K562 (cell line): Measurements from ENCODE around the gene SCAP. TPM values are rescaled to one million over a fixed set of nuclear protein-coding genes. Genes with fewer than 3 reads are reported as not detected.
A peak's percentile ranks its signal among the peaks of the same experiment; 100 is the strongest.

Experiments used
- CEBPG ChIP-seq, 3 experiments: fragments of 200-800 bp in 1 of 3; sonication (Bioruptor generic) in 1 of 3; sonication (generic) in 1 of 3; formaldehyde crosslinking in 1 of 3; IDR thresholded peaks in 2 of 3; conservative IDR thresholded peaks in 1 of 3; 2 replicates each; pipeline versions ENCODE4 v1.6.1 to v1.8.0; 2016 to 2022; ENCODE audit warnings: missing compliant biosample characterization in 2 of 3, missing genetic modification characterization in 2 of 3, mild to moderate bottlenecking in 1 of 3, missing genetic modification reagents in 1 of 3
- GTF2A2 ChIP-seq: IDR thresholded peaks from 2 replicates; pipeline ENCODE4 v1.6.1; 2016; ENCODE audit warnings: mild to moderate bottlenecking, missing genetic modification characterization, missing compliant biosample characterization
- NCOA4 ChIP-seq: fragments of 450-650 bp; IDR thresholded peaks from 2 replicates; pipeline ENCODE4 v1.6.1; 2018; ENCODE audit warnings: mild to moderate bottlenecking; ENCODE audit not compliant: partially characterized antibody
- PPARD ChIP-seq: fragments of 250-450 bp; sonication (Bioruptor Pico); IDR thresholded peaks from 2 replicates; pipeline ENCODE4 v1.8.0; 2022; ENCODE audit warnings: inconsistent platforms, mild to moderate bottlenecking, moderate library complexity
- SNRNP70 ChIP-seq: fragments of 200-400 bp; formaldehyde crosslinking; optimal IDR thresholded peaks from 2 replicates; pipeline ENCODE3; 2017; ENCODE audit warnings: low read depth, low read length
- U2AF1 ChIP-seq: fragments of 200-400 bp; formaldehyde crosslinking; optimal IDR thresholded peaks from 2 replicates; pipeline ENCODE3; 2017; ENCODE audit warnings: mild to moderate bottlenecking, low read depth, low read length, moderate library complexity
- ZBTB7A ChIP-seq: IDR thresholded peaks from 2 replicates; pipeline ENCODE4 v1.6.1; 2011; ENCODE audit warnings: low read depth, mild to moderate bottlenecking, low read length, moderate library complexity, borderline replicate concordance; ENCODE audit not compliant: control insufficient read depth
- polyA plus RNA-seq, 8 experiments: library from polyadenylated mRNA; depleted of rRNA in 4 of 8; stranded (reverse) in 5 of 8; unstranded in 3 of 8; fragments of >200 nt; fragmentation: Nextera tagmentation in 2 of 8; fragmentation: Illumina TruSeq in 1 of 8; extraction: Ambion mirVana in 2 of 8; extraction: Trizol in 1 of 8; gene quantifications; 2 replicates each; pipeline versions ENCODE4 v1.2.1 to v1.2.3, GENCODE V29; 2011 to 2014; ENCODE audit warnings: inconsistent platforms in 1 of 8, missing spikeins in 1 of 8
- total RNA-seq, 7 experiments: library from RNA; depleted of rRNA in 6 of 7; stranded (reverse); fragments of >200 nt in 6 of 7; fragmentation: Illumina TruSeq in 2 of 7; extraction: Trizol in 2 of 7; gene quantifications; 2 replicates each; pipeline versions ENCODE4 v1.2.1 to v1.2.3, GENCODE V29; 2011 to 2021; ENCODE audit warnings: low replicate concordance in 1 of 7
- TF ChIP-seq, protein P1 (sequence below): fragments of 450-650 bp; IDR thresholded peaks from 2 replicates; pipeline ENCODE4 v1.6.1; 2016; ENCODE audit warnings: low read depth
- TF ChIP-seq, protein P2 (sequence below): fragments of 250-450 bp; sonication (Bioruptor Pico); IDR thresholded peaks from 2 replicates; pipeline ENCODE4 v1.8.0; 2021; ENCODE audit warnings: borderline replicate concordance, mild to moderate bottlenecking, moderate library complexity; ENCODE audit not compliant: poor library complexity, severe bottlenecking
- TF ChIP-seq, protein P3 (sequence below), 2 experiments: fragments of 450-650 bp; conservative IDR thresholded peaks; 2 replicates each; pipeline ENCODE4 v1.6.1; 2017; ENCODE audit warnings: mild to moderate bottlenecking in 2 of 2, moderate library complexity in 2 of 2
- TF ChIP-seq, protein P4 (sequence below): fragments of 450-650 bp; IDR thresholded peaks from 2 replicates; pipeline ENCODE4 v1.7.1; 2018; ENCODE audit warnings: mild to moderate bottlenecking, low read depth; ENCODE audit not compliant: partially characterized antibody

SCAP gene
- total and polyA plus RNA-seq, 9 of the 15 experiments (the other 6 are each of a cell fraction or from before 2014, with no cell fraction given), result 2.6 to 104 (median 37.8) TPM

DNA sequence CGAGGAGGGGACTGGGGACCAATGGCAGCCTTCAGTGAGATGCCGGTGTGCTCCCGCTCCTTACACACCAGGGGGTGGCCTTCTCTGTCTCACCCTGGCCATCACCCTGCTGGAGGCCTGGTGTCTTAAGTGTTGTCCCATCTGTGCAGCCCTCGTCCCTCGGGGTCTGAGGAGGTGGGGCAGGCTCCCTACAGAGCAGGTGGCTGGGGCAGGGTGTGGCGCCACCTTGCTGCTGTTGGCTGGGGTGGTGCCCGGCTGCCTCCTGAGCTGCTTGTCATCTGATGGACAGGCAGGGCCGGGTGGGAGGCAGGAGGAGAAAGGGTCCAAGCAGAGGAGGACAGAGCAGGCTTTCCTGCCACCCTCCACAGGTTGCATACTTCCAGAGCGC is 69.0 kb downstream of the SCAP start (continued):
- TF ChIP-seq, protein P1, sequence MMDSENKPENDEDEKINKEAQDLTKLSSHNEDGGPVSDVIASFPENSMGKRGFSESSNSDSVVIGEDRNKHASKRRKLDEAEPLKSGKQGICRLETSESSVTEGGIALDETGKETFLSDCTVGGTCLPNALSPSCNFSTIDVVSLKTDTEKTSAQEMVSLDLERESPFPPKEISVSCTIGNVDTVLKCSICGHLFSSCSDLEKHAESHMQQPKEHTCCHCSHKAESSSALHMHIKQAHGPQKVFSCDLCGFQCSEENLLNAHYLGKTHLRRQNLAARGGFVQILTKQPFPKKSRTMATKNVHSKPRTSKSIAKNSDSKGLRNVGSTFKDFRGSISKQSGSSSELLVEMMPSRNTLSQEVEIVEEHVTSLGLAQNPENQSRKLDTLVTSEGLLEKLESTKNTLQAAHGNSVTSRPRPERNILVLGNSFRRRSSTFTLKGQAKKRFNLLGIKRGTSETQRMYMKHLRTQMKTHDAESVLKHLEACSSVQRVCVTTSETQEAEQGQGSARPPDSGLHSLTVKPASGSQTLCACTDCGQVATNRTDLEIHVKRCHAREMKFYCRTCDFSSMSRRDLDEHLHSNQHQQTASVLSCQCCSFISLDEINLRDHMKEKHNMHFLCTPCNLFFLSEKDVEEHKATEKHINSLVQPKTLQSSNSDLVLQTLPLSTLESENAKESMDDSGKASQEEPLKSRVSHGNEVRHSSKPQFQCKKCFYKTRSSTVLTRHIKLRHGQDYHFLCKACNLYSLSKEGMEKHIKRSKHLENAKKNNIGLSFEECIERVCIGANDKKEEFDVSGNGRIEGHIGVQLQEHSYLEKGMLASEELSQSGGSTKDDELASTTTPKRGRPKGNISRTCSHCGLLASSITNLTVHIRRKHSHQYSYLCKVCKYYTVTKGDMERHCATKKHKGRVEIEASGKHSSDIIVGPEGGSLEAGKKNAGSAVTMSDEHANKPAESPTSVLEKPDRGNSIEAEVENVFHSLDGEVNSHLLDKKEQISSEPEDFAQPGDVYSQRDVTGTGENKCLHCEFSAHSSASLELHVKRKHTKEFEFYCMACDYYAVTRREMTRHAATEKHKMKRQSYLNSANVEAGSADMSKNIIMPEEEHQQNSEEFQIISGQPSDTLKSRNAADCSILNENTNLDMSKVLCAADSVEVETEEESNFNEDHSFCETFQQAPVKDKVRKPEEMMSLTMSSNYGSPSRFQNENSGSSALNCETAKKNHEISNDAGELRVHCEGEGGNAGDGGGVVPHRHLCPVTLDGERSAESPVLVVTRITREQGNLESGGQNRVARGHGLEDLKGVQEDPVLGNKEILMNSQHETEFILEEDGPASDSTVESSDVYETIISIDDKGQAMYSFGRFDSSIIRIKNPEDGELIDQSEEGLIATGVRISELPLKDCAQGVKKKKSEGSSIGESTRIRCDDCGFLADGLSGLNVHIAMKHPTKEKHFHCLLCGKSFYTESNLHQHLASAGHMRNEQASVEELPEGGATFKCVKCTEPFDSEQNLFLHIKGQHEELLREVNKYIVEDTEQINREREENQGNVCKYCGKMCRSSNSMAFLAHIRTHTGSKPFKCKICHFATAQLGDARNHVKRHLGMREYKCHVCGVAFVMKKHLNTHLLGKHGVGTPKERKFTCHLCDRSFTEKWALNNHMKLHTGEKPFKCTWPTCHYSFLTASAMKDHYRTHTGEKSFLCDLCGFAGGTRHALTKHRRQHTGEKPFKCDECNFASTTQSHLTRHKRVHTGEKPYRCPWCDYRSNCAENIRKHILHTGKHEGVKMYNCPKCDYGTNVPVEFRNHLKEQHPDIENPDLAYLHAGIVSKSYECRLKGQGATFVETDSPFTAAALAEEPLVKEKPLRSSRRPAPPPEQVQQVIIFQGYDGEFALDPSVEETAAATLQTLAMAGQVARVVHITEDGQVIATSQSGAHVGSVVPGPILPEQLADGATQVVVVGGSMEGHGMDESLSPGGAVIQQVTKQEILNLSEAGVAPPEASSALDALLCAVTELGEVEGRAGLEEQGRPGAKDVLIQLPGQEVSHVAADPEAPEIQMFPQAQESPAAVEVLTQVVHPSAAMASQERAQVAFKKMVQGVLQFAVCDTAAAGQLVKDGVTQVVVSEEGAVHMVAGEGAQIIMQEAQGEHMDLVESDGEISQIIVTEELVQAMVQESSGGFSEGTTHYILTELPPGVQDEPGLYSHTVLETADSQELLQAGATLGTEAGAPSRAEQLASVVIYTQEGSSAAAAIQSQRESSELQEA, result no peak
- TF ChIP-seq NCOA4 (no peak), ZBTB7A (no peak), CEBPG (CRISPR knock-in tag; IDR thresholded peaks at IDR 0.05) (no peak), CEBPG (tag; conservative IDR thresholded peaks at IDR 0.05 in 1 of 2, IDR thresholded peaks at IDR 0.05 in 1 of 2) (no peak), PPARD (no peak), U2AF1 (no peak), SNRNP70 (no peak), GTF2A2 (no peak)
- TF ChIP-seq, protein P2, sequence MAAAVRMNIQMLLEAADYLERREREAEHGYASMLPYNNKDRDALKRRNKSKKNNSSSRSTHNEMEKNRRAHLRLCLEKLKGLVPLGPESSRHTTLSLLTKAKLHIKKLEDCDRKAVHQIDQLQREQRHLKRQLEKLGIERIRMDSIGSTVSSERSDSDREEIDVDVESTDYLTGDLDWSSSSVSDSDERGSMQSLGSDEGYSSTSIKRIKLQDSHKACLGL (CRISPR knock-in tag), result no peak
- TF ChIP-seq, protein P3, sequence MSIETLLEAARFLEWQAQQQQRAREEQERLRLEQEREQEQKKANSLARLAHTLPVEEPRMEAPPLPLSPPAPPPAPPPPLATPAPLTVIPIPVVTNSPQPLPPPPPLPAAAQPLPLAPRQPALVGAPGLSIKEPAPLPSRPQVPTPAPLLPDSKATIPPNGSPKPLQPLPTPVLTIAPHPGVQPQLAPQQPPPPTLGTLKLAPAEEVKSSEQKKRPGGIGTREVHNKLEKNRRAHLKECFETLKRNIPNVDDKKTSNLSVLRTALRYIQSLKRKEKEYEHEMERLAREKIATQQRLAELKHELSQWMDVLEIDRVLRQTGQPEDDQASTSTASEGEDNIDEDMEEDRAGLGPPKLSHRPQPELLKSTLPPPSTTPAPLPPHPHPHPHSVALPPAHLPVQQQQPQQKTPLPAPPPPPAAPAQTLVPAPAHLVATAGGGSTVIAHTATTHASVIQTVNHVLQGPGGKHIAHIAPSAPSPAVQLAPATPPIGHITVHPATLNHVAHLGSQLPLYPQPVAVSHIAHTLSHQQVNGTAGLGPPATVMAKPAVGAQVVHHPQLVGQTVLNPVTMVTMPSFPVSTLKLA (conservative IDR thresholded peaks at IDR 0.05), result 0 out of 4 replicates have a peak, but pooled peaks of 1 of the 2 experiments have one; percentile 35
- TF ChIP-seq, protein P4, sequence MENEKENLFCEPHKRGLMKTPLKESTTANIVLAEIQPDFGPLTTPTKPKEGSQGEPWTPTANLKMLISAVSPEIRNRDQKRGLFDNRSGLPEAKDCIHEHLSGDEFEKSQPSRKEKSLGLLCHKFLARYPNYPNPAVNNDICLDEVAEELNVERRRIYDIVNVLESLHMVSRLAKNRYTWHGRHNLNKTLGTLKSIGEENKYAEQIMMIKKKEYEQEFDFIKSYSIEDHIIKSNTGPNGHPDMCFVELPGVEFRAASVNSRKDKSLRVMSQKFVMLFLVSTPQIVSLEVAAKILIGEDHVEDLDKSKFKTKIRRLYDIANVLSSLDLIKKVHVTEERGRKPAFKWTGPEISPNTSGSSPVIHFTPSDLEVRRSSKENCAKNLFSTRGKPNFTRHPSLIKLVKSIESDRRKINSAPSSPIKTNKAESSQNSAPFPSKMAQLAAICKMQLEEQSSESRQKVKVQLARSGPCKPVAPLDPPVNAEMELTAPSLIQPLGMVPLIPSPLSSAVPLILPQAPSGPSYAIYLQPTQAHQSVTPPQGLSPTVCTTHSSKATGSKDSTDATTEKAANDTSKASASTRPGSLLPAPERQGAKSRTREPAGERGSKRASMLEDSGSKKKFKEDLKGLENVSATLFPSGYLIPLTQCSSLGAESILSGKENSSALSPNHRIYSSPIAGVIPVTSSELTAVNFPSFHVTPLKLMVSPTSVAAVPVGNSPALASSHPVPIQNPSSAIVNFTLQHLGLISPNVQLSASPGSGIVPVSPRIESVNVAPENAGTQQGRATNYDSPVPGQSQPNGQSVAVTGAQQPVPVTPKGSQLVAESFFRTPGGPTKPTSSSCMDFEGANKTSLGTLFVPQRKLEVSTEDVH, result no peak
